ENCODE data around the gene DOCK4. TPM values are rescaled to one million over a fixed set of nuclear protein-coding genes. Genes with fewer than 3 reads are reported as not detected.
A peak's percentile ranks its signal among the peaks of the same experiment; 100 is the strongest.

The DOCK4 gene
- total and polyA plus RNA-seq, 4 donors, result 7.2 to 48.9 (median 12.8) TPM

- no peak for DNase-seq (ENCODE audit: low spot score)
- H3K9me3 ChIP-seq (ENCODE audit: control insufficient read depth in 4 of 4, low read length in 3 of 4), result no peaks in the 10 kb centered on the region
- H3K27ac ChIP-seq (ENCODE audit: low read depth in 1 of 2, low read length in 2 of 2), result no peak overlapping the region
- H3K9ac ChIP-seq (ENCODE audit: low read depth in 1 of 2, low read length in 2 of 2), result no peak overlapping the region
- 78% methylated on average over 7 of the region's 7 CpGs for WGBS
- H3K36me3 ChIP-seq (ENCODE audit: control insufficient read depth in 4 of 4, insufficient read depth in 3 of 4, low read depth in 1 of 4, low read length in 3 of 4), result peaks cover 1 to 25% (median 8%) of the 10 kb centered on the region in 4 donors
- TF ChIP-seq HNF4G (IDR thresholded peaks at IDR 0.05), result no peak
- no peaks in the 10 kb centered on the region for H3K27me3 ChIP-seq (ENCODE audit: control insufficient read depth in 4 of 4, insufficient read depth in 4 of 4, low read length in 3 of 4)
- peaks cover 0 to 6% (median 3%) of the 10 kb centered on the region in 4 donors for H3K4me1 ChIP-seq (ENCODE audit: control insufficient read depth in 4 of 4, insufficient read depth in 4 of 4, low read length in 3 of 4)
- no peak overlapping the region for H3K4me3 ChIP-seq (ENCODE audit: low read depth in 1 of 3, low read length in 3 of 3)
These were observed 462.9 kb downstream of the DOCK4 start for GRCh38 chr7:111743244-111743847.

DNA sequence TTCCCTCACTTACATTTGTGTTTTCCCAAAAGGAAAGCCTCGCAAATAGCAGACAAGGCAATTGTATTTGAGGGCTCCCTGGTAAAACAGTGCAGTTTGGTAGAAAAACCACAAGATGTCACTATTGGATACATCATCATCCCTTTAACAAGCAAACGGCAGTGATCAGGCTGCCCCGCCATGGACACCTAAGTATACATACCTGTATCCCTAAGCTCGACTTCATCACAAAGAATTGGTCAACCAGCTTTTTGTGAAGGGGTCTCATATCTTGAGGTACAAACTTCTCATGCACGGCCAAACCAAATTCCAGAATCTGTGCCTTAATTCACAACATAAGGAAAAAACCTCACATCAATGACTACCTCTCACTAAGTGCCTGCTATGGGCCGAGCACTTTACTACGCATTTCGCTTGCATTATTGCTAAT, 464.4 kb downstream of the DOCK4 start:
- Histone ChIP-seq H3K36me3 (ENCODE audit: control insufficient read depth in 4 of 4, insufficient read depth in 3 of 4, low read depth in 1 of 4, low read length in 3 of 4) (peaks cover 1 to 22% (median 14%) of the 10 kb centered on the region in 4 donors), H3K27me3 (ENCODE audit: control insufficient read depth in 4 of 4, insufficient read depth in 4 of 4, low read length in 3 of 4) (no peaks in the 10 kb centered on the region), H3K4me1 (ENCODE audit: control insufficient read depth in 4 of 4, insufficient read depth in 4 of 4, low read length in 3 of 4) (peaks cover 0 to 6% (median 3%) of the 10 kb centered on the region in 4 donors), H3K27ac (ENCODE audit: low read depth in 1 of 2, low read length in 2 of 2) (no peak overlapping the region), H3K4me3 (ENCODE audit: low read depth in 1 of 3, low read length in 3 of 3) (no peak overlapping the region), H3K9me3 (ENCODE audit: control insufficient read depth in 4 of 4, low read length in 3 of 4) (no peaks in the 10 kb centered on the region), H3K9ac (ENCODE audit: low read depth in 1 of 2, low read length in 2 of 2) (no peak overlapping the region)
- TF ChIP-seq RAD21 (IDR thresholded peaks at IDR 0.05), result peak; percentile 85 to 89
- TF ChIP-seq FOXA1 (IDR thresholded peaks at IDR 0.05), result no peak
- TF ChIP-seq RXRA (IDR thresholded peaks at IDR 0.05), result no peak
- no peak for TF ChIP-seq HNF4A (conservative IDR thresholded peaks at IDR 0.05)
- TF ChIP-seq, protein P1, sequence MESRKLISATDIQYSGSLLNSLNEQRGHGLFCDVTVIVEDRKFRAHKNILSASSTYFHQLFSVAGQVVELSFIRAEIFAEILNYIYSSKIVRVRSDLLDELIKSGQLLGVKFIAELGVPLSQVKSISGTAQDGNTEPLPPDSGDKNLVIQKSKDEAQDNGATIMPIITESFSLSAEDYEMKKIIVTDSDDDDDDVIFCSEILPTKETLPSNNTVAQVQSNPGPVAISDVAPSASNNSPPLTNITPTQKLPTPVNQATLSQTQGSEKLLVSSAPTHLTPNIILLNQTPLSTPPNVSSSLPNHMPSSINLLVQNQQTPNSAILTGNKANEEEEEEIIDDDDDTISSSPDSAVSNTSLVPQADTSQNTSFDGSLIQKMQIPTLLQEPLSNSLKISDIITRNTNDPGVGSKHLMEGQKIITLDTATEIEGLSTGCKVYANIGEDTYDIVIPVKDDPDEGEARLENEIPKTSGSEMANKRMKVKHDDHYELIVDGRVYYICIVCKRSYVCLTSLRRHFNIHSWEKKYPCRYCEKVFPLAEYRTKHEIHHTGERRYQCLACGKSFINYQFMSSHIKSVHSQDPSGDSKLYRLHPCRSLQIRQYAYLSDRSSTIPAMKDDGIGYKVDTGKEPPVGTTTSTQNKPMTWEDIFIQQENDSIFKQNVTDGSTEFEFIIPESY (IDR thresholded peaks at IDR 0.05), result no peak
- TF ChIP-seq CTCF (IDR thresholded peaks at IDR 0.05; ENCODE audit: low read depth, low read length, missing input control), result peak; percentile 64
- TF ChIP-seq YY1 (IDR thresholded peaks at IDR 0.05), result no peak
- no peak for TF ChIP-seq TAF1 (conservative IDR thresholded peaks at IDR 0.05)
- no peak for TF ChIP-seq JUND (IDR thresholded peaks at IDR 0.05)
- DNase-seq (ENCODE audit: low spot score), result no peak
- WGBS, result 47% methylated on average over 8 of the region's 8 CpGs

DNA sequence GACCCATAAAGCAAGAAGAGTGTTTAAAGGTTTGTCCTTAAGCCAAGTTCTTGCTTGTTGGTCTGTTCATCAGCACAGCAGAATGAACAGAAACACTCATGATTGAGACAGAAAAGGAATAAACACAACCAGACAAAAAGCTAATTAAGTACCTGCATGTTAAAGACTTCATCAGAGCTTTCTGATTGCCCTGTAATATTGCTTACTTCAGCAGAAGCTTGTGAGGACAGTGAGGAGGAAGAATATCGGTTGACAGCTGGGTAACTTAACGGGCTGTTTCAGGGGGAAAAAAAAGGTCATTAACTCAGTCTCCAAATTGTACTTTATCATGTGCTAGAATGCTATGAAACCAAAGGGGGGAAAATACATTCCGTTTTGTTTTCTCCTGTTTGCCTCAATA, 465.3 kb downstream of the DOCK4 start:
- peaks cover 0 to 6% (median 3%) of the 10 kb centered on the region in 4 donors for H3K4me1 ChIP-seq (ENCODE audit: control insufficient read depth in 4 of 4, insufficient read depth in 4 of 4, low read length in 3 of 4)
- H3K27ac ChIP-seq (ENCODE audit: low read depth in 1 of 2, low read length in 2 of 2), result no peak overlapping the region
- no peak overlapping the region for H3K9ac ChIP-seq (ENCODE audit: low read depth in 1 of 2, low read length in 2 of 2)
- H3K27me3 ChIP-seq (ENCODE audit: control insufficient read depth in 4 of 4, insufficient read depth in 4 of 4, low read length in 3 of 4), result no peaks in the 10 kb centered on the region
- peaks cover 1 to 17% (median 15%) of the 10 kb centered on the region in 4 donors for H3K36me3 ChIP-seq (ENCODE audit: control insufficient read depth in 4 of 4, insufficient read depth in 3 of 4, low read depth in 1 of 4, low read length in 3 of 4)
- TF ChIP-seq FOXA1 (IDR thresholded peaks at IDR 0.05) (no peak), SP1 (IDR thresholded peaks at IDR 0.05) (no peak), JUND (IDR thresholded peaks at IDR 0.05) (no peak), FOXA2 (IDR thresholded peaks at IDR 0.05) (no peak), CTCF (IDR thresholded peaks at IDR 0.05; ENCODE audit: low read depth, low read length, missing input control) (no peak), GABPA (IDR thresholded peaks at IDR 0.05 in 1 of 2, conservative IDR thresholded peaks at IDR 0.05 in 1 of 2) (no peak), EGR1 (IDR thresholded peaks at IDR 0.05; ENCODE audit: low read depth in 2 of 2) (no peak), ATF3 (IDR thresholded peaks at IDR 0.05) (no peak)
- TF ChIP-seq, protein P1 (IDR thresholded peaks at IDR 0.05), result no peak
- DNase-seq (ENCODE audit: low spot score), result no peak
- H3K9me3 ChIP-seq (ENCODE audit: control insufficient read depth in 4 of 4, low read length in 3 of 4), result no peaks in the 10 kb centered on the region
- WGBS, result 96% methylated on average over 3 of the region's 3 CpGs
- no peak overlapping the region for H3K4me3 ChIP-seq (ENCODE audit: low read depth in 1 of 3, low read length in 3 of 3)

Measured in liver (tissue), 9 donors.